A549 (cell line): ENCODE data around the gene ABLIM1.

ENCODE experiments used
- CEBPB ChIP-seq, 2 experiments: fragments of >200 bp in 1 of 2; sonication (Bioruptor Twin) in 1 of 2; formaldehyde crosslinking in 1 of 2; IDR thresholded peaks; 2 replicates each; pipeline ENCODE4 v1.6.1; 2012 to 2016
- CTCF ChIP-seq: fragments of >200 bp; sonication (Bioruptor Twin); formaldehyde crosslinking; IDR thresholded peaks from 3 replicates; pipeline ENCODE4 v1.5.1; 2016
- EP300 ChIP-seq, 2 experiments: fragments of >200 bp; sonication (Bioruptor Twin); formaldehyde crosslinking; IDR thresholded peaks; 2 replicates in 1 of 2; 3 replicates in 1 of 2; pipeline ENCODE4 v1.6.1; 2016 to 2017
- ESRRA ChIP-seq: fragments of 150-350 bp; IDR thresholded peaks from 2 replicates; pipeline ENCODE4 v1.6.1; 2014; ENCODE audit warnings: mild to moderate bottlenecking, low read length, borderline replicate concordance
- HDAC2 ChIP-seq: fragments of 200-600 bp; sonication (generic); IDR thresholded peaks from 2 replicates; pipeline ENCODE4 v1.6.1; 2016
- KDM5A ChIP-seq: fragments of 200-600 bp; sonication (generic); IDR thresholded peaks from 2 replicates; pipeline ENCODE4 v1.6.1; 2016; ENCODE audit warnings: antibody characterized with exemption, mild to moderate bottlenecking
- MAFK ChIP-seq: fragments of 450-650 bp; IDR thresholded peaks from 2 replicates; pipeline ENCODE4 v1.6.1; 2014; ENCODE audit not compliant: partially characterized antibody
- USF2 ChIP-seq: fragments of 450-650 bp; IDR thresholded peaks from 2 replicates; pipeline ENCODE4 v1.6.1; 2014; ENCODE audit warnings: antibody characterized with exemption
- TF ChIP-seq, protein P1 (sequence below): fragments of >200 bp; sonication (Bioruptor Twin); formaldehyde crosslinking; IDR thresholded peaks from 3 replicates; pipeline ENCODE4 v1.6.1; 2016

- TF ChIP-seq MAFK (no peak), EP300 (IDR thresholded peaks at IDR 0.05) (no peak), HDAC2 (no peak), CEBPB (IDR thresholded peaks at IDR 0.05) (no peak), CTCF (no peak), ESRRA (no peak), KDM5A (no peak), USF2 (no peak)
- TF ChIP-seq, protein P1, sequence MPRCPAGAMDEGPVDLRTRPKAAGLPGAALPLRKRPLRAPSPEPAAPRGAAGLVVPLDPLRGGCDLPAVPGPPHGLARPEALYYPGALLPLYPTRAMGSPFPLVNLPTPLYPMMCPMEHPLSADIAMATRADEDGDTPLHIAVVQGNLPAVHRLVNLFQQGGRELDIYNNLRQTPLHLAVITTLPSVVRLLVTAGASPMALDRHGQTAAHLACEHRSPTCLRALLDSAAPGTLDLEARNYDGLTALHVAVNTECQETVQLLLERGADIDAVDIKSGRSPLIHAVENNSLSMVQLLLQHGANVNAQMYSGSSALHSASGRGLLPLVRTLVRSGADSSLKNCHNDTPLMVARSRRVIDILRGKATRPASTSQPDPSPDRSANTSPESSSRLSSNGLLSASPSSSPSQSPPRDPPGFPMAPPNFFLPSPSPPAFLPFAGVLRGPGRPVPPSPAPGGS = no peak
These were observed 26.2 kb downstream of the ABLIM1 start for GRCh38 chr10:114631666-114632417.
